Stimulated activated CD8-positive, alpha-beta memory T cell treated with anti-CD3 and anti-CD28 coated beads, Interleukin-15, amount 100 ng/mL, for 48 hours (primary cell): ENCODE results near the gene SLAMF7.
A peak's percentile ranks its signal among the peaks of the same experiment; 100 is the strongest.
"Not testable (repeated sequence)": the region's sequence is repeated elsewhere in the genome, so short reads cannot be mapped to it uniquely, and the experiment has no call there.

Experiments
- DNase-seq, 2 donors: peaks; one replicate each; pipeline ENCODE4 v3.0.0-alpha.2; 2020; ENCODE audit warnings: low read depth in 2 of 2

Gene SLAMF7

DNA sequence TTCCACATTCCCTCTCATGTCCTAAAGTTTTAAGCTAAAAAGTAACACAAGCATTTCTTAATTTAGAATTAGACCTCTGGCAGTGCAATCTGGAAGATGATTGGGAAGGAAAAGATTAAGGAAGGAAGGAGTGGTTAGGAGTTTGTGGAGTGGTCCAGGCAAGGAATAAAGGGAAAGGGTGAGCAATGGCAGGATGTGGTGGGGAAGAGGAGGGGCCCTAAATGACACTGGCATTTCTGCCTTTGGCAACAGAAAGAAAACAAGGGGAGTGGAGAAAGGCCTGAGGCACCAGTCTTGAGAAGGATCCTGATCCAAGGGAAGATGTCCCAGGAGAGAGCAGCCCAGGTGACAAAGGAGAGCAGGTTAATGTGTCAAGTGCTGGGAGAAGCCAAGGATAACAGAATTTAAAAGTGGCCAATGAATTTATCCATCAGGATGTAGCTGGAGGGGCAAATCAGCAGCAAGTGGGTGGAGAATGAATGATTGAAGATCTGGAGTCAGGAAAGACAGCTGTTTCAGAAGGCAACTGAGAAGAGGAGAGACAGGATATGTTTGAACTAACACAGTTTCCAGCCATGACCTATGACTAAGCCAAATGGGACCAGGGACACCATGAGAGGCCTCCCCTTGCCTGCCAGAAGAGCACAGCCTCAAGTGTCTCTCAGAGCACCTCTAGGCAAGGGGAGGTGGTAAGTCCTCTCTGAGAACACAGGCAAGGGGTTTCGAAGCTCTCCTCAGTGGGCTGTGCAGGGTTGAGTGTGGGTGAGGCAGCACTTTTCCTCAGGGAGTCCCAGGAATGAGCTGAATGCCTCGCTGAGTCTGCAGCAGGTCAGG lies 36.1 kb downstream of the SLAMF7 start:
- no peak for DNase-seq

GRCh38 chr1:160776178-160776577 lies 37.1 kb downstream of the SLAMF7 start:
- no peak for DNase-seq

DNA sequence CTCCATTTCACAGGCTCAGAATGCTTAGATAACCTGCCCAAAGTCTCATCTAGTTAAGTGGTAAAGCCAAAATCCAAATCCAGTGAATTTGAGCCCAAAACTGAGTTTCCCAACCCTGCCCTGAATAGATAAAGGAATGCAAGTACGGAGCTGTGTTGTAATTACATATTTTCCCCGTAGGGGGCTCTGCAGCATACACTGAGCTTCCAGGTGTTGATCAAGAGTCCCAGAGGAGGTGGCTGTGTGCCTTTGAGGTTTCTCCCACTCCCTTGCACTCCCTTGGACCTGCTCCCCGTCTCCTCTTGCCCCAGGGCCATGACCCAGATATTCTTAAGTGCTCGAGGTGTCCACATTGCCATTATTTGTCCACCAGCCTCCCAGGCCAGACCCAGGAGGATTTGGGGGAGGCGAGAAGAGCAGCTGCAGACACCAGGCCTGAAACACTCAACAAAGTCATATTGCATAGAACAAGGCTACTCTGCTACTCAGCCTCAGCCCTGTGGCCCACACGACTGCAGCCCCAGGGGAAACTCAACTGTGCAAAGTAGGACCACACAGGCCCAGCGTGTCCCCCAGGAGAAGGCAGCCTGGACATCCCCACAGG lies 38.5 kb downstream of the SLAMF7 start:
- no peak for DNase-seq

DNA sequence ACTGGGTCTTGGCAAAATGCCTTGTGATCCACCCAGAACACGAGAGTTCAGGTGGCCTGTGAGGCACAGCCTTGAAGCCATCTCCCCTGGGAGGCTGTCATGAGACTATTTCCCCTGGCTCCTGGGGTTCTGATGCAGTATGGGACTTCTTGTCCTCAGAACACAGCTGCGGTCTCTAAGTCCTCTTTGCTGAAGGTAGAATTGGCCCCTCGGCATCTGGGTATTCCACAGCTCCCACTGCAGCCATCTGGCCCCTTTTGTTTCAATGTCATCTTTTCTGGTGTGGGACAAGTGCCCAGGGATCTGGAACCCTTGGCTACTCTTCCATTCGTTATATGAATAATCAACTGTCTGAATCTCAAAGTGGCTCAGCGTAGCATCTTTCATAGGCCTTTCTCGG lies 39.9 kb downstream of the SLAMF7 start:
- DNase-seq: no peak

DNA sequence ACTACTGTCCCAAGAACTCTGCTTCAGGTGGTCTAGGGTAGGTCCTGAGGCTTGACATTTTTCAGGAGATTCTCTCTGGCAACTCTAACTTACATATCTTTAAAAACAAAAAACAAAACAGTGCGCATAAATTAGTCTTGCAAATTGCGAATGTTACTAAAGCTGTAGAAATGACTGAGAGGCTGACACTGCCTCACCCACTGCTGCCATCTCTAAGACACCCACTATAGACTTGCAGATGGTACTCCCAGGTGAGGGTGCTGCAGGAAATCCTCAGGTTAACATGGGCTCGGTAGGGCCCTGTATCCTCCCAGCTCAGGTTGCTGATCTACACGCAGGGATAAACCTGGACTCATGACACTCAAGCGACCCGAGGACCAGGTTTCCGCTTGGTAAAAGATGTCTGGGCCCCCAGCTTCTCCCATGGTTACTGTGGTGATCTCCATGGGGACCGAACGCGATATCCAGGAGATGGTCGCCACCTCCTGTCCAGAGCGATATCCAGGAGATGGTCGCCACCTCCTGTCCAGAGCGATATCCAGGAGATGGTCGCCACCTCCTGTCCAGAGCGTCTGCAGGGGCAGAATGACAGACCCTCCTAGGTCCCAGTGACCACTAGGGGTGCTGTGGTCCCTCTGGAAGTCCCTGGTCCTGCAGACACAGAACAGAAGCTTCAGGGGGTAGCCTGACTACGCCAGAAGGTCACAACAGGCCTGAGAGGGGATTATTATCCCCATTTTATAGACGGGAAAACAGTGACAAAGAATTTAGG lies 40.8 kb downstream of the SLAMF7 start:
- DNase-seq: no peak

DNA sequence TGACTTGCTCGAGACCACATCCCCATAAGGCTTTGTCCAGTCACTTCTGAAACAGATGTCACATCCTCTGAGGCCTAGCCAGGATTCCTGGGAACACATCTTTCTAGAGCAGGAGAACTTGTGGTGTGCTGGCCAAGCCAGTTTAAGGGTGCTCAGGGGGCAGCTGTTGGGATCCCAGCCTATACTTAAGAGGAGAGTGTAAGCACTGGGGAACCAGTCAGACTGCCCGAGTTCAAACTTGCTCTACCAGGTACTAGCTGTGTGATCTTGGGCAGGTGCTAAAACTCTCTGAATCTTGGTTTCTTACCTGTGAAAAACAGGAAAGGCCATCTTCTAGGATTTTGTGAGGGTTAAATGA lies 41.3 kb downstream of the SLAMF7 start:
- DNase-seq: no peak

GRCh38 chr1:160781186-160781766 lies 42.2 kb downstream of the SLAMF7 start:
- DNase-seq: no peak

GRCh38 chr1:160781914-160782689 lies 43.1 kb downstream of the SLAMF7 start:
- DNase-seq: no peak

- DNase-seq: not testable (repeated sequence)
Observed at GRCh38 chr1:160782988-160783765, 44.1 kb downstream of the SLAMF7 start.

- DNase-seq: no peak
Observed at GRCh38 chr1:160789051-160789701, 50.1 kb downstream of the SLAMF7 start.

DNA sequence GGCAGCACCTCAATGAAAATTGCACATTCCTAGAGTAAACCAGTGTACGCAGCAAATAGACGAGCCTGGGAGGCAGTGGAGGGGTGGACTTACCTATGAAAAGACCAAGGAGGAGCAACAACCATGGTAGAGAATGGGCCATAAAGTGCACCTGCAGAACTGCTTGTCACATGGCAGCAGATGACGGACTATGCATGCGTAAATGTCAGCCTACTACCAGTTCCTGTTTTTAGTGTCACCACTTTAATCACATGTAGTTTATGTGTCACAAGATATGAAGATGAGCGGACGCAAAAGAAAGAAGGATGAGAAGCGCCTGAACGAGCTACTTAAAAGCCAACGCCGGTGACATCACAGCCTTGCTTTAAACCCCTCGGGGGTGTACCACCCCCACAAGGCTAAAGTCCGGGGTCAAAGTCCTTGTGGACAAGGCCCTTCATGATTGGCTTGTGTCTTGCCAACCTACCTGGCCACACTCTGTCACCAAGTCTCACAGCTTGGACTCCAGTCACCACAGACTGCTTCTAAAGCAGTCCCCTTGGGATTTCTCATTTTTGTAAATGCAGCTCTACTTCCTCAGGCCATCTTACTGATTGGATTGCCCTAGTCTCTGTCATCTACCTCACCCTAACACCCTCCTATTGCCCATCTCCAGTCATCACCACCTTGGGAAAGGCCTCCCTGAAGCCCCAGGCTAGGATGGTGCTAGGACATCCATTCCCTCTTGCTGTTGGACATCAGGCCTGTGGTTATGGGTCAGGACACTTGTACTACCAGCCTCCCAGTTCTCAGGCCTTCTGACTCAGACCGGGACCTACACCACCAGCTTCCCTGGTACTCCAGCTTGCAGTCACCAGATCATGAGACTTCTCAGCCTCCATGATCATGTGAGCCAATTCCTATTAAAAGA lies 50.9 kb downstream of the SLAMF7 start:
- no peak for DNase-seq

- DNase-seq: no peak
Observed at GRCh38 chr1:160794376-160794775, 55.3 kb downstream of the SLAMF7 start.

GRCh38 chr1:160795951-160796383 lies 56.9 kb downstream of the SLAMF7 start, which contains the start of gene LY9:
TSS of gene LY9 (plus strand) at chr1:160796174. CDS start at chr1:160796188, 14 bp downstream.
- DNase-seq: peak; percentile 68 to 71

DNA sequence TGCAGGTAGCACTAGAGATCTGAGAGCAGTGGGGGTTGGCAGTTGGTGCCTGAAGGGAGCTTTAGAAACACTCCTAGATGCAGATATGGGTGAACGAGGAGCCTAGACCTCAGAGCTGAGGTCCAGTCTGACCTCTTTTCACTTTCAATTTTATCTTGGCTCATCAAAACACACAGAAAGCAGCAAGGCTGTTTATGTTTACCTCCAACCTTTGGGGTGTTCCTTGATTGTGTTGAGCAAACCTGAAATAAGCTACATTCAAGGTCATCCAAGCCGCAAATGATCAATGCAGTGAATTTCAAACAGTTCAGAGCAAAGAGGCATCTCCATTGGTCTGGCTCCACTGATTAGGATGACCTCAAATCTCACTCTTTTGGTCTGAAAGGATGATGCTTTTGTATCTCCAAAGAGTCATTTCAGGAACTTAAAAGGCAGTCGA lies 58.2 kb downstream of the SLAMF7 start:
- no peak for DNase-seq

- peak in 1 of 2 donors; percentile 48 for DNase-seq
Observed at GRCh38 chr1:160797861-160798273, 58.8 kb downstream of the SLAMF7 start.

GRCh38 chr1:160798439-160798838 lies 59.4 kb downstream of the SLAMF7 start:
- DNase-seq: no peak

DNA sequence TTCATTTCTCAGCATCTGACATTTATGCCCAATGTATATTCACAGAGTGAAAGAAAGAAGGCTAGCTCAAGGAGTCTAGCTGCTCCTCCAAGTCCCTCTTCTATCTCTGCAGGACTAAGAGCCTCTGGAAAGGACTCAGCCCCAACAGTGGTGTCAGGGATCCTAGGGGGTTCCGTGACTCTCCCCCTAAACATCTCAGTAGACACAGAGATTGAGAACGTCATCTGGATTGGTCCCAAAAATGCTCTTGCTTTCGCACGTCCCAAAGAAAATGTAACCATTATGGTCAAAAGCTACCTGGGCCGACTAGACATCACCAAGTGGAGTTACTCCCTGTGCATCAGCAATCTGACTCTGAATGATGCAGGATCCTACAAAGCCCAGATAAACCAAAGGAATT lies 60.6 kb downstream of the SLAMF7 start:
- no peak for DNase-seq

DNA sequence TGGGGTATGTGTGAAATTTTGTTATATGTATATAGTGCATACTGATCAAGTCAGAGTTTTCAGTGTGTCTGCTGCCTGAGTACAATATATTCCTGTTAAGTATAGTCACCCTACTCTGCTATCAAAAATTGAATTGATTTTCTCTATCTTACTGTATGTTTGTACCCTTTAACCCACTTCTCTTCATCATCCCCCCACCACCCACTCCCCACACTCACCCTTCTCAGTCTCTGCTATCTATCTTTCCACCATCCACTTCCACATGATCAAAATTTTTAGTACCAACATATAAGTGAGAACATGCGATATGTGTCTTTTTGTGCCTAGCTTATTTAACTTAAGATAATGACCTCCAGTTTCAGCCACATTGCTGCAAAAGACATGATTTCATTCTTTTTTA lies 61.1 kb downstream of the SLAMF7 start:
- no peak for DNase-seq
